ENCODE results near the gene DRAM1.

DRAM1 gene

DNA sequence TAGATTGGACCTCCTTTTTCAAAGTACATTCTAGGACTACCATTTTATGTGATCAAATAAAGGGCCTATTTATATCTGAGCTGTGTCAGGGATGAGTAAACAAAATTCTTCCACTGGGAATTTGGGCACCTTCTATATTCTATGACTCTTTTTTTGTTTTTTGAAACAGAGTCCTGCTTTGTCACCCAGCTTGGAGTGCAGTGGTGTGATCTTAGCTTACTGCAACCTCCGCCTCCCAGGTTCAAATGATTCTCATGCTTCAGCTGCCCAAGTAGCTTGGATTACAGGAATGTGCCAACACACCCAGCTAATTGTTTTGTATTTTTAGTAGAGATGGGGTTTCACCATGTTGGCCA, 64.8 kb downstream of the DRAM1 start:
- no peak for DNase-seq

GRCh38 chr12:101945369-101946232, 68.2 kb downstream of the DRAM1 start:
- DNase-seq: no peak

DNA sequence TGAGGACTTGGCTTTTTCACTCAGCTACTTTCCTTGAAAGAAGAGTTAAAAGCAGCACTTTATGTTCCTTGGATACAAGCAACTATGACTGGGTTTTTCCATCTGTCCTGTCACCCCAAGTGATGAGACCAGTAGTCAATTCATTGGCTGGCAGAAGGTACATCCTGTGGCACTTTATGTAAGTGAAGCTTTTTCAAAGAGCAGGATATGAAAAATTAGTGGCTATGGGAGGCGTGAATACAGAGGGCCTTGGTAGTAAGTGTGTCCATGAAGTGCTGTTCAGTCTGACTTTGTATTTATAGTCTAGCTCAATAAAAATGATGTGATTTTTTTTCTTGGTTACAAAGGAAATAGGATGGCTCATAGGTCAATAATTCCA, 68.8 kb downstream of the DRAM1 start:
- DNase-seq: no peak

DNA sequence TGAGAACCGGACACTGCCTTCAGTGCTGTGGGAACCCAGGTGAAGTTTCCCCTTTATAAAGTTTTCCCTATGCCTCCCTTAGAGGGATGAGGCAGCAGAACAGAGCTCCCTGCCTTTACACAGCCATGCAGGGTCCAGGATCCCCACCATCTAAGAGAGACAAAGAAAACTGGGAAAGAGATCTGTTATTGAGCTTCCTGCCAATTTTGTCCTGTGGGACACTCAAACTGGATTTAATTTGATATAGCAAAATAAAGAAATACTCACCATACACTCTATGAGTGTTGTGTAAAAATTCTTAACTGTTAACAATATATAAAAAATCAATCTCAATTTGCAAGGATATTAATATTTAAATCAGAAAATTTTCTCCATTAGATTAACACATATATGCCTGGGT, 69.9 kb downstream of the DRAM1 start:
- DNase-seq: no peak

DNA sequence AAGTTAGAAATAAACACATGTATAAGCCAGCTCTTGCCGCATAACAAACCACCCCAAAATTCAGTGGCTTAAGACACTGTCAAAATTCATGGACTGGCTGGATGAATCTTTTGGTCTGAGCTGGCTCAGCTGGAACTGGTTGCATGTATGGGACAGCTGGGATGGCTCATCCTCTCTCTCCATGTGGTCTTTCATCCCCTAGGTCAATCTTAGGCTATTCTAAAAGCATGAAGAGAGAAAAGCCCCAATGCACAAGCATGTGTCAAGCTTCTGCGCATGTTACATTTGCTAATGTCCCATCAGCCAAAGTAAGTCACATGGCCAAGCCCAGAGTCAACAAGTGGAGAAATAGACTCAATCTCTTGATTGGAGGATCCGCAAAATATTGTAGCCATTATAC, 71.0 kb downstream of the DRAM1 start:
- DNase-seq: no peak

DNA sequence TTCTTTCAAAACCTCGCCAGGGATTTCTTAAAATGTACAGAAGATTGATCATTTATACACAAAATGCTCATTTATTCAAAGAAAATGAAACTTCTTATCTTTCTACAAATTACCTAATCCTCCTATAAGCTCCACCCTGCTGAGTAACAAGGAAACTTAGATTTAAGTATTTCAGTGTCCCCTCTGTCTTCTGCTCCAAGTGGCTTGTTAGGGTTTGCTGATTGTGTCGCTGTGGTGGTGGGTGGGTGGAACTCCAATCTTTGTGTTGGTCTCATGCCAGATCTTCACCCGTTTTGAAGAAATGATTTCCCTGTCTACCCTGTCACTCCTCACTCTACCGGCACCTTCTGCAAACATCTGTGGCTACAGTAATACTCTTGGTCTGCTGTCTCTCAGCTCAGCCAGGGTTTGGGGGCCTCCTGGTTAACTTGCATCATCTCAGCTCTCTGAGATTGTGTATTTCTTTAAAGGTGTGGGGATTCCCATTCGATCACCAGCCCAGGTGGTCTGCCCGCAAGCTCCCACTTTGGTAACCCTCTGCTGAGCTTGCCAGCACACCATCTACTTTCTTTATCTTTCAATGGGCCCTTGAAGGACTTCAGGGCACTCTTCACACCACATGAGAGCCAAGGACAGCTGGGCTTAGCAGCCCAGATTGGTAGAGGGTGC, 73.8 kb downstream of the DRAM1 start:
- DNase-seq: no peak

DNA sequence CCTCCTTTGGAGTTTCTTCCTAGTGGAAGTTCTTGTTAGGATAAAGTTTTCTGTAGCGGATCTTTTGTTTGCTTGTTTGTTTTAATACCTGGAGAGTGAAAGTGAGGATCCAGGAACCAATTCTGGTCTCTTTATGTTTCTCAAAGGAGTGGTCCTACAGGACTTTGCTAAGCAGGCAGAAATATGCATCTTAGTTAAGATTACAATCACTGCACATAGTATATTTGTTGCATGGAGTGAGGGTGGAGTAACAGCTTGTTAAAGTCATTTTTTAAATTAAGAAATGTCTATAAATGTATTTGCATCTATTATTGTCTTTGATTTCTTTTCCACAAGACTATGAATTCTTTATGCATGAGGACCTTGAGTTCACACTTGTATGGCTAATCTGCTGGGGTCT, 76.7 kb downstream of the DRAM1 start:
- DNase-seq: no peak

GRCh38 chr12:101954676-101955075, 77.3 kb downstream of the DRAM1 start:
- DNase-seq: no peak

GRCh38 chr12:101957252-101957959, 80.0 kb downstream of the DRAM1 start:
- no peak for DNase-seq

- DNase-seq: no peak
Measured at GRCh38 chr12:101959607-101960006, 82.2 kb downstream of the DRAM1 start.

GRCh38 chr12:101962486-101962885, 85.1 kb downstream of the DRAM1 start:
- DNase-seq: no peak

DNA sequence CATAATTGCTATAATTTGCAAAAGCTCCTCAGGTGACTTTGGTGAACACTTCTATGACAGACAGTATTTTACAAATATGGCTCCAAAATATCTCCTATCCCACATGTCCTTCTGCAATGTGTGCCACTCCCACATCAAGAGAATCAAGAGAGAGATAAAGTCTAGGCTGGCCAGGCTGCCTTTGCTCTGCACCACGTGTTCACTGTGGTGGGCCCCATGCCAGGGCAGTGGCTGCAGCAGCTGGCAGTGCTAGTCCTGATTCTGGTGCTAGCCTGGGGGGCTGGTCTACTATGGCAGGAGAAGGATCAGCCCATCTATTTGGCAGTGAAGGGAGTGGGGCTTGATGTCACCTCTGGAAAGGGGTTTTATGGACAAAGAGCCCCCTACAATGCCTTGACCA, 86.3 kb downstream of the DRAM1 start:
- DNase-seq: no peak

GRCh38 chr12:101966496-101966895, 89.1 kb downstream of the DRAM1 start:
- DNase-seq: no peak

- DNase-seq: no peak
Measured at GRCh38 chr12:101967506-101967905, 90.1 kb downstream of the DRAM1 start.

- DNase-seq: no peak
Measured at GRCh38 chr12:101968770-101969169, 91.4 kb downstream of the DRAM1 start.

Measured in NK-92 treated with Interleukin-12 subunit alpha and Interleukin-12 subunit beta, amount 100 ng/mL, for 24 hours (cell line).